Activated T-cell treated with anti-CD3 and anti-CD28 coated beads, Interleukin-2, amount 50 U/mL, for 4 hours (primary cell): Measurements from ENCODE around the gene BNIP3. TPM values are rescaled to one million over a fixed set of nuclear protein-coding genes. Genes with fewer than 3 reads are reported as not detected.

ENCODE experiments used
- ATAC-seq, 2 donors: fragments of 200-7000 bp; cut with Tn5 transposase; one replicate each; pipeline ENCODE4 v1.10.0; 2021
- DNase-seq: peaks from one replicate; pipeline ENCODE4 v3.0.0-alpha.2; 2020
- H3K27me3 Mint-ChIP-seq: one replicate; pipeline ENCODE4 v1.8.0; 2021; ENCODE audit warnings: low read depth, mixed read lengths
- H3K36me3 Mint-ChIP-seq: one replicate; pipeline ENCODE4 v1.8.0; 2022; ENCODE audit warnings: mixed read lengths; ENCODE audit not compliant: insufficient read depth
- H3K4me1 Mint-ChIP-seq: one replicate; pipeline ENCODE4 v1.8.0; 2021; ENCODE audit warnings: low read depth, mixed read lengths
- H3K4me3 Mint-ChIP-seq: one replicate; pipeline ENCODE4 v1.8.0; 2021; ENCODE audit warnings: mild to moderate bottlenecking, moderate library complexity, mixed read lengths
- H3K9me3 Mint-ChIP-seq: one replicate; pipeline ENCODE4 v1.8.0; 2021; ENCODE audit warnings: mixed read lengths
- total RNA-seq, 3 donors: library from RNA; stranded (reverse); gene quantifications; one replicate each; pipeline ENCODE4 v1.2.1, GENCODE V29; 2021

The BNIP3 gene, protein sequence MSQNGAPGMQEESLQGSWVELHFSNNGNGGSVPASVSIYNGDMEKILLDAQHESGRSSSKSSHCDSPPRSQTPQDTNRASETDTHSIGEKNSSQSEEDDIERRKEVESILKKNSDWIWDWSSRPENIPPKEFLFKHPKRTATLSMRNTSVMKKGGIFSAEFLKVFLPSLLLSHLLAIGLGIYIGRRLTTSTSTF
- 10 to 100 TPM; 36.5 to 40.5 (median 38.6) TPM for total RNA-seq

DNA sequence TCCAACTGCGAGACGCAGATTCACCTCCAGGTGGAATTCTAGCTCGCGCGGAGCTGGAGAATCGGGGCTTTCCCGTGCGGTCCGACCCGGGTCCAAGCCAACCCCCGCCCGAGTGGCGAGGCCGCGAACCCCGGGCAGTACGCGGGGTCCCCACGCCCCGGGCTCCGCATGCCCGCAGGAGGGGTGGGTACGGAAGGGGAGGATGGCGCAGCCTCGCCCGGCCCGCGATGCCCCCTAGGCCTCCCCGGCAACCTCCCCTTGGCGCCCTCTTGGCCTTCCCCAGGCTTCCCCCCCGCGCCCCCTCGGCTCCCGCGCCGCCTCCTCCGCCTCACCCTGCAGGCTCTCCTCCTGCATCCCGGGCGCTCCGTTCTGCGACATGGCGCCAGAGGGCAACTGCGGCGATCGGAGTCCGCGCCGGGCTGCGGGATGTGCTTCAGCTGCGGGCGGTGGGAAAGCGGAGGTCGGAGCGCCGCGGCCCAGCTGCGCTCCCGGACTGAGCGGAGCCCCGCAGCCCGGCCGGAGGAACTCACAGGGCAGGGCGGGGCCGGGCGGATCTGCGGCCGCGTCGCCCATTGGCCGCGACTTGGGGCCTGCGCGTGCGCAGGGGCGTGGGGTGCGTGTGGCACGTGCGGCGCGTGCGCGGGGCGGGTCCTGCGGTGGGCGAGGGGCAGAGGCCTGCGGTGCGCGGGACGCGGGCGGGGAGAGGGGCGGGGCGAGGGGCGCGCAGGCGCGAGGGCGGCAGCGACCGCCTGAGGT lies at the start of gene BNIP3:
Gene BNIP3 (minus strand): TSS at position 495 of the 756 bp plus-strand sequence. CDS start 117 bp downstream, at position 378.
- H3K4me3 Mint-ChIP-seq, result peak within 1 kb of the TSS; percentile 86
- DNase-seq, result peak; percentile 92
- H3K27me3 Mint-ChIP-seq, result no peaks in the 10 kb centered on the region
- H3K4me1 Mint-ChIP-seq, result peaks cover 32% of the 10 kb centered on the region
- H3K36me3 Mint-ChIP-seq, result no peaks in the 10 kb centered on the region
- H3K9me3 Mint-ChIP-seq, result no peaks in the 10 kb centered on the region
- peak; percentile 89 to 93 for ATAC-seq

DNA sequence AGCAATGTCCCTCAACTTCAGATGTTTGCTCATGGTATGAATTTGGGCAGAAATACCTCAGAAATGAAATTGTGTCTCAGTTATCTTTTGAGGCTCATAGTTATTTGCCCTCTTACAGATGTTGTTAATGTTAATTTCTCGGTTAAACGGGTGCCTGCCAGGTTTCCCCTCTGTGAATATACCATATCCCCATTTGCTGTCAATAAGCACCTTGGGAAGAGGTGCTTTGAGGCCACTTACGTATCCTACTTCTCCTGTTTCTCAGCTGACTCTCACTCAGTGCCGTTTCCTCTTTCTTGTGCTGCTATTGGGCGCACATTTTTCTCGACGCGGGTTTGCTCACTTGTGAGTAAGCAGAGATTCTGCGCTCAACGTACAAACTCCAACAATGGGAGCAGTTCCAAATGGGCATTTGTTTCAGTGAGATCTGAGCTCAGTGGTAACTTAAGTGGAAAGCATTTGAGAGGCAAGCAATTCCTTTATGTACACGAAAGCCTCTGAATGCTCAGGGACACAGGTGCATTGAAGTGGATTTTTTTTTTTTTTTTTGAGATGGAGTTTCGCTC lies 49.3 kb upstream of the BNIP3 start:
- H3K9me3 Mint-ChIP-seq, result no peaks in the 10 kb centered on the region
- ATAC-seq (no peak), DNase-seq (no peak)
- no peak overlapping the region for H3K4me3 Mint-ChIP-seq
- peaks cover 78% of the 10 kb centered on the region for H3K27me3 Mint-ChIP-seq
- no peaks in the 10 kb centered on the region for H3K4me1 Mint-ChIP-seq
- no peaks in the 10 kb centered on the region for H3K36me3 Mint-ChIP-seq

DNA sequence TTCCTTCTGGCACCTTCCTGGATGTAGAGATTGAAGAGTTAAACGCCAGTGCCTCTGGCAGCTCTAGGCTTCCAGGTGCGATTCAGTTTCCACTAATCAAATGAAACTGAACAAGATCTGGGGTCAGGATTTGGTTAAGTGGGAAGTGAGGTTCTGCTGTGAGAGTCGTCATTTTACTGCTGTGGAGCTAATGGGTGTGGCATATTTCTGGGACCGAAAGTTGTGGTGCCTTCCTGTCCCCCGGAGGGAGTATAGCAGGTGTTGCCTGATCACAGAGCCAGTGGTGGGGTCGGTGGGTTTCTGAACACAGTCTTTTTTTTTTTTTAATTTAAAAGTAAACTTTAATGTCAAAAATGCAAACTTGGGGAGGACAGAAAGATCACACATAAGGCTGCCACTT lies 47.0 kb upstream of the BNIP3 start:
- Mint-ChIP-seq H3K4me1 (no peaks in the 10 kb centered on the region), H3K4me3 (no peak overlapping the region), H3K9me3 (no peaks in the 10 kb centered on the region), H3K36me3 (no peaks in the 10 kb centered on the region), H3K27me3 (peaks cover 70% of the 10 kb centered on the region)
- DNase-seq (no peak), ATAC-seq (no peak)

DNA sequence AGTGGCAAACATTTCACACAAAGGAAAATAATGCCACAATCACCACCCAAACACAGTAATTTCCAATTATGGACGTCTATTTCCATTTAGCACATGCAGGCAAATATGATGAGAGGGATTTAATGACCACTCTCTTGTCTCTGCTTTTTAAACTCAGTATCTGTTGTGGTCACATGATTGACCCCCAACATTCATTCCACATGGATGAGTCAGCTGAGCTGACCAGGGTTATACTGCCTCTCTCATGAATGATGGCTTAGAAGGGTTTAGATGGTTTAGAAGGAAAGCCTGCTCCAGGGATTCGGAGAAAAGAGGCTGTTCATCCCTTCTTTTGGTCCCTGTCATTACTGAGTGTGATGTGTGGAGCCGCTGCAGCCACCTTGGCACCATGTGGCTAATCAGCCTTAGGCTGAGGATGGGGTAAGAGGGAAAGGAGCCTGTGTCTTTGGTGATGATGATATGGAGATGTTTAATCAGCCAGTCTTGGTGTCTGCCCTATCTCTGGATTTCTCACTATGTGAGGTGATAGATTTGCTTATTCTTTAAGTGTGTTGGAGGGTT lies 45.8 kb upstream of the BNIP3 start:
- no peaks in the 10 kb centered on the region for H3K9me3 Mint-ChIP-seq
- peaks cover 64% of the 10 kb centered on the region for H3K27me3 Mint-ChIP-seq

DNA sequence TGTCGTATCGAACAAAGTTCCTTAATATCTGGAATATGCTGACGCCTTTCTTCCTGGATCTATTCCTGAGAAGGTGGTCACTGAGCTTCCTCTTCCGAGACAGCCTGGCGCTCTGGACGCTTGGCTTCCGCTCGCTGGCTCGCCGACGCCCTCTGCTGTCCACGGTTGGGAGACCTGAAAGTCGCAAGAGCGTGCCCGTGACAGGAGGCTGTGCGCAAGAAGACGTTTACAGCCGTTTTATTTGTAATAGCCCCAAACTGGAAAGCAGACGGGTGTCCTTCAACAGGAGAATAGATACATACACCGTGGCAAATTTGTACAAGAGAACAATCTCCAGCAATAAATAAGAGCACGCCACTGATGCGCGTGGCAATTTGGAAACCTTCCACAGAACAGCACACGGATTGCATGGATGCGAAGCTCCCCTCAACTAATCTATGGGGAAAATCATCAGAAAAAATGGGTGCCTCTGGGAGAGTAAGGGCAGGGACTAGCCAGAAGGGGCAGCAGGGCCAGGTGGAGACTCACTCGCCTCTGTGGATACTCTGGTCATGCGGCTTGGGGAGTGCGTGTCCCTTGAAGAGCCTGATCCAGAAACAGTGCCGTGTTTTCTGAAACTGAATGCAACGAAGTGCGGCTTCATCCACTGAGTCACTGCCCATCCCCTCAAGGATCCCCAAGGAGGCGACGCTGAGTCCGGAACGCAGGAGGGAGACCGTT lies 41.5 kb upstream of the BNIP3 start:
- DNase-seq, result peak; percentile 77
- H3K9me3 Mint-ChIP-seq, result no peaks in the 10 kb centered on the region
- H3K4me3 Mint-ChIP-seq, result peak overlapping the region; percentile 29
- ATAC-seq, result peak; percentile 88 to 92
- H3K27me3 Mint-ChIP-seq, result peaks cover 35% of the 10 kb centered on the region
- H3K4me1 Mint-ChIP-seq, result peaks cover 5% of the 10 kb centered on the region
- H3K36me3 Mint-ChIP-seq, result no peaks in the 10 kb centered on the region

More for the DNA sequence above, 45.8 kb upstream of the BNIP3 start:
- no peaks in the 10 kb centered on the region for H3K36me3 Mint-ChIP-seq
- peaks cover 5% of the 10 kb centered on the region for H3K4me1 Mint-ChIP-seq
- no peak overlapping the region for H3K4me3 Mint-ChIP-seq
- DNase-seq (no peak), ATAC-seq (no peak)

DNA sequence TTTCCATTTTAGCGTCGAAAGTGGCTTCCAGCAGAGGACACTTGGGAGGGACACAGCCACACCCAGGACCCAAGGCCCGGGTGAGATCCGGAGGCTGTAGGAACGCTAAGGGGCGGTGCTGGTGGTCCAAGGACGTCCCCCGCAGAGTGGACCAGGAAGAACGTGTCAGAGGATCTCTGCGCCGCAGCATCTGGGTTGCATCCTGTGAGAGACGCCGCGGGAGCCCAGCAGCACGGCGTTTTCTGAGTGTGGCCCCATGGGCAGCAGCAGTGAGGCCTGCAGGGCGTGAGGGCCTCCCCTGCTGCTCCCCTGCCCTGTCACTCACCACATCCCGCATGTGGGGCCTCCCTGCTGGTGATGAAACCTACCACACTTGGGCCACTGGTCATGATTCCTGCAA lies 40.5 kb upstream of the BNIP3 start:
- DNase-seq (no peak), ATAC-seq (no peak)
- Mint-ChIP-seq H3K36me3 (no peaks in the 10 kb centered on the region), H3K9me3 (no peaks in the 10 kb centered on the region), H3K4me3 (no peak overlapping the region), H3K4me1 (peaks cover 5% of the 10 kb centered on the region), H3K27me3 (peaks cover 26% of the 10 kb centered on the region)

DNA sequence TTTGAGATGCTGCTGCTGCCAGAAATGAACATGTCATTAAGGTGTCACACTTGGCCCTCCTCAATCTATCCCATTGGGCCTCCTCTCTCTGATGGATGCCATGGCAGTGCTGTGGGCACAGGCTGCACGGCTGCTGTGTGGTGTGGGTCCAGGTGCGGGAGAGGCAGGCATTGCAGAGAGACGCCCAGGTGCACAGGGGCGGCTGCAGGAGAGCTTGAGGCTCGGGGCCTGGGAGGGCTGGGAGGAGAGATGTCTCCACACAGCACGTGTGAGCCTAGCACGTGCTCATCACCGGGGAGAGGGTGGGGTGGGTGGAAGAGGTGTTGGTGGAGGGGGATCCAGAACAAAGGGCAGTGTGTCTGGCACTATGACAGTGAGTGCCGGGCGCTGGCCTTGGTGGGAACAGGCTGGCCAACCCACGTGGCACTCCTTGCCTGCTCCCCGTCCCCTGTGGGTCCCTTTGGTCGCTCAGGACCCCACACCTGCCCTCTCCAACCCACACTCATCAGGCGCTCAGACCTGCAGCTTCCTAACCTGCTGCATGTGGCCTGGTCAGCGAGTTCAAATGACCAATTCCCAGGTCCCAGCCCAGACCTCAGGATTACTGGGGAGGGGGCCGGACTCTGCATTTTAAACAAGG lies 39.9 kb upstream of the BNIP3 start:
- H3K27me3 Mint-ChIP-seq, result peaks cover 22% of the 10 kb centered on the region
- H3K36me3 Mint-ChIP-seq, result no peaks in the 10 kb centered on the region

DNA sequence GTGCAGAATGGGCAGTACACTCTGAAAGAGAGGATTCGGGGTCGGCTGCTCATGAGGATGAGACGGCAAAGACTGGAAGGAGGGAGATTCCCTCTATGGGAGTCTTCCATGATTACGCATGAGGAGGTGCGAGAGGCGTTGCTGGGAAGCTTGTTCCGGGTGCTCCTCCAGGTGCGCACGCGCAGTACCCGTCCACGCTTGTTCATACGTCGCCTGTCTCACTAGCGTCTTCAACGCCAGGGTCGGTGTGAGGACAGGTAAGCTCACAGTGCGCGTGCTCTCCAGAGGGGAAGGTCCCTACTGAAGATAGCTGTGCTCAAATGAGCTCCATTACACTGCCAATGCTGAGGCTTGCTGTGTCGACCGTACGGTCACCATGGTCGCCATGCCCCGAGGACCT lies 39.3 kb upstream of the BNIP3 start:
- no peak overlapping the region for H3K4me3 Mint-ChIP-seq

More for the DNA sequence above, 39.9 kb upstream of the BNIP3 start:
- no peak overlapping the region for H3K4me3 Mint-ChIP-seq
- no peaks in the 10 kb centered on the region for H3K9me3 Mint-ChIP-seq
- ATAC-seq (no peak), DNase-seq (no peak)
- peaks cover 5% of the 10 kb centered on the region for H3K4me1 Mint-ChIP-seq

DNA sequence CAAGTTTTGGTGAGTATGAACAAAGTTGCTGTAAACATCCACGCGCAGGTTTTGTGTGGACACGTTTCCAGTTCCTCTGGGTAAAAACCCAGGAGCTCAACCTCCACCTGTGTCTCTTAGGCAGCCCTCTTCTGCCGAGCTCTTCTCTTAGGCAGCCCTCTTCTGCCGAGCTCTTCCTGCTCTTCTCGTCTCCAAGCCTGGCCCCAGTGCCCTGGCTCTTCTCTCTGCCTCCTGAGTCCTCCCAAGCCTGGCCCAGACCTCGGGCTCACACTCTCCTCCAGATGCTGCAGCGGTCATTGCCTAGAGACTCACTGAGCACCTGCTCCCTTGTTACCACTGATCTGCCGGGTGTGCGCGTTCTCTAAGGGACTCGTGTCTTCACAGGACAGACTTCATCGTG lies 38.7 kb upstream of the BNIP3 start:
- Mint-ChIP-seq H3K27me3 (peaks cover 17% of the 10 kb centered on the region), H3K9me3 (no peaks in the 10 kb centered on the region), H3K4me3 (no peak overlapping the region), H3K36me3 (no peaks in the 10 kb centered on the region), H3K4me1 (peaks cover 5% of the 10 kb centered on the region)
- ATAC-seq (no peak), DNase-seq (no peak)

More for the DNA sequence above, 39.3 kb upstream of the BNIP3 start:
- Mint-ChIP-seq H3K4me1 (peaks cover 5% of the 10 kb centered on the region), H3K27me3 (peaks cover 18% of the 10 kb centered on the region), H3K36me3 (no peaks in the 10 kb centered on the region), H3K9me3 (no peaks in the 10 kb centered on the region)
- no peak for ATAC-seq
- no peak for DNase-seq

DNA sequence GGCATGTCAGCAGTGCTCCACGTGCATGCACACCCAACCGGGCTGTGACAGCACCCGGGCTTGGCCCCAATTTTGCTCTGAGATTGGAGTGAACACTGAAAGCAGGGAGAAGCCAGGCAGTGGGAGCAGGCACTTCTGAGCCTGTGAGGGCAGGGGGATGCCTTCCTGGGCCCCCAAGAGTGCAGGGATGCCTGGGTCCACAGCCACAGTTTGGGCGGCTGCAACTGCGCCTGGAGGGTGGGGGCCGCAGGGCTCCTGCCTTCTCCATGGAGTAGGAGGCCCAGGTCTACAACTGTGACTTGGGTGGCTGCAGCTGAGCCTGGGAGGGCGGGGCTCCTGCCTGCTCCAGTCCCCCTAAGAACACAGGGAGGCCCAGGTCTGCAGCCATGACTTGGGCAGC lies 37.6 kb upstream of the BNIP3 start:
- H3K36me3 Mint-ChIP-seq, result no peaks in the 10 kb centered on the region
- H3K4me1 Mint-ChIP-seq, result peaks cover 5% of the 10 kb centered on the region
- H3K27me3 Mint-ChIP-seq, result peaks cover 13% of the 10 kb centered on the region
- no peak overlapping the region for H3K4me3 Mint-ChIP-seq
- ATAC-seq, result no peak
- no peak for DNase-seq
- no peaks in the 10 kb centered on the region for H3K9me3 Mint-ChIP-seq

DNA sequence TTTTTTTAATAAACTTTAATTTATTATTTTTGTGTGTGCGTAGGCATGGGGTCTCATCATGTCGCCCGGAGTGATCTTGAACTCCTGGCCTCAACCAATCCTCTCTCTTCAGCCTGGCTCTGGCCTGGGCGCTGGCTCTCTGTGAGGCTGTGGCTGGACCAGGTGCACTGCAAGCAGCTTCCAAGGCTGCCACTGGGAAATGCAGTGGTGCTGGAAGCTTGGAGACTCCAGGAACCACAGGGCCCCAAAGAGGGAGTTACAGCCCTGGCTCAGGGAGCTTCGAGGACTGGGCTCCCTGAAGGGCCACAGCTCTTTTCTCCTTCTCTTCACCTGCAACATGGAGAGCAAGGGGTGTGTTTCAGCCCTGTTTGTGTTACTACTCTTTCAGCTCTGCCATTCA lies 36.7 kb upstream of the BNIP3 start:
- H3K36me3 Mint-ChIP-seq, result no peaks in the 10 kb centered on the region
- DNase-seq (no peak), ATAC-seq (no peak)
- peaks cover 6% of the 10 kb centered on the region for H3K27me3 Mint-ChIP-seq
- no peaks in the 10 kb centered on the region for H3K9me3 Mint-ChIP-seq
- no peak overlapping the region for H3K4me3 Mint-ChIP-seq
- H3K4me1 Mint-ChIP-seq, result peaks cover 5% of the 10 kb centered on the region

DNA sequence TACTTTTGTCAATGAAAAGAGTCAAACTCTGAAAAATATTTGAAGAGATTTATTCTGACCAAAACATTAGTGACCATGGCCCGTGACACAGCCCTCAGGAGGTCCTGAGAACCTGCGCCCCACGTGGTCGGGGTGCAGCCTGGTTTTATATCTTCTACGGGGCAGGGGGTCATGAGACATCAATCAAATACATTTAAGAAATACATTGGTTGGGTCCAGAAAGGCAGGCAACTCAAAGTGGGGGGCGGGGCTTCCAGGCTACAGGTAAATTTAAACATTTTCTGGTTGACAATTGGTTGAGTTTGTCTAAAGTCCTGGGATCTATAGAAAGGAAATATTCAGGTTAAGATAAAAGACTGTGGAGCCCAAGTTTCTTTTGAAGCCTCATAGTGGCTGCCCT lies 34.8 kb upstream of the BNIP3 start:
- H3K27me3 Mint-ChIP-seq, result no peaks in the 10 kb centered on the region
- no peaks in the 10 kb centered on the region for H3K36me3 Mint-ChIP-seq
- H3K9me3 Mint-ChIP-seq, result no peaks in the 10 kb centered on the region
- no peaks in the 10 kb centered on the region for H3K4me1 Mint-ChIP-seq
- ATAC-seq (no peak), DNase-seq (no peak)
- no peak overlapping the region for H3K4me3 Mint-ChIP-seq

DNA sequence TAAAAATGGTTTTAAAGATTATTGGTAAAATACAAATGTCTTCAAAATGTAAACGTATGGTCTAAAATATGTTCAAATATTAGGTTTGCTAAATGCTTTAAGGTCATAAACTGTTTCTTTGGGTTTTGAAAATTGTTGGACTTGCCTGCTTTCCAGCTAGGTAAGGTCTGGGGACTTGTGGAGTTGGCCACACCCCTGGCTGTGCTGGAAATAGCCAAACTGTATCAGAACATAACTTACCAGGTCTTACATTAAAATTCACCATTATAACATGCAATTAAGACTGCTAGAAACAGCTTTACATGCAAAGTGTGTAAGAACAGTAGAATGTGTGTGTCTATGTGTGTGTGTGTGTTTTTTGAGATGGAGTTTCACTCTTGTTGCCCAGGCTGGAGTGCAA lies 29.7 kb upstream of the BNIP3 start:
- ATAC-seq, result no peak
- peaks cover 5% of the 10 kb centered on the region for H3K27me3 Mint-ChIP-seq
- H3K9me3 Mint-ChIP-seq, result no peaks in the 10 kb centered on the region
- DNase-seq, result no peak
- H3K4me3 Mint-ChIP-seq, result no peak overlapping the region
- H3K4me1 Mint-ChIP-seq, result no peaks in the 10 kb centered on the region
- no peaks in the 10 kb centered on the region for H3K36me3 Mint-ChIP-seq

DNA sequence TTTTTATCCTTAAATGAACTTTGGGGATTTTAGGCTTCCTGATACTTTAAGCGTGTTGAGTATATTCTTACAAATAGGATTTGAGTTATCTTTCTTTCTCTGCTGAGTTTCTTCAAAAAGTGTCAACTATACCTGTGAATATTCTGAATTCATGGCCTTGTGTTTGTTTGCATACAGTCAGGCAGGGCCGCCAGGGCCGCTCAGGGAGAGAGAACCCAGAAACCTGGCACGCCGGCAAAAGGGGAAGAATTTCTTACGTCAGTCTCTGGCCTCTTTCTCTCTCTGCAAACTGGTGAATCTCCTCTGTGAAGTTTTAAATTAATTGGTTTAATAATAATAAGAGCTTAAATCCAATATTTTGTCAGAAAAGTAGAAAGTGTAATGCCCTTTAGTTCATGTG lies 29.3 kb upstream of the BNIP3 start:
- ATAC-seq, result no peak
- no peaks in the 10 kb centered on the region for H3K36me3 Mint-ChIP-seq
- peaks cover 5% of the 10 kb centered on the region for H3K27me3 Mint-ChIP-seq
- H3K4me1 Mint-ChIP-seq, result no peaks in the 10 kb centered on the region
- H3K9me3 Mint-ChIP-seq, result no peaks in the 10 kb centered on the region
- no peak overlapping the region for H3K4me3 Mint-ChIP-seq
- no peak for DNase-seq
